ENCODE data around the gene PTGS2. TPM values are rescaled to one million over a fixed set of nuclear protein-coding genes. Genes with fewer than 3 reads are reported as not detected.

The PTGS2 gene
- total and polyA plus RNA-seq, 9 of the 15 experiments (the other 6 are each of a cell fraction or from before 2014, with no cell fraction given), result 0.01 TPM; not detected in 8

GRCh38 chr1:186710696-186711095, 30.5 kb upstream of the PTGS2 start (continued):
- no peak for TF ChIP-seq ZNF644 (tag; IDR thresholded peaks at IDR 0.05; ENCODE audit: low read depth)
- no peak for TF ChIP-seq NFE2 (IDR thresholded peaks at IDR 0.05; ENCODE audit: low read depth)
- no peak for TF ChIP-seq CGGBP1 (CRISPR knock-in tag; IDR thresholded peaks at IDR 0.05)
- no peak for TF ChIP-seq HMG20B (CRISPR knock-in tag; IDR thresholded peaks at IDR 0.05)
- no peak for TF ChIP-seq POU5F1 (IDR thresholded peaks at IDR 0.05; ENCODE audit: borderline replicate concordance, low read depth, low read length, partially characterized antibody)
- no peak for TF ChIP-seq ATF2 (CRISPR knock-in tag; IDR thresholded peaks at IDR 0.05)
- TF ChIP-seq POLR3A (IDR thresholded peaks at IDR 0.05; ENCODE audit: borderline replicate concordance, extremely low read depth, insufficient read depth, insufficient read length), result no peak

GRCh38 chr1:186708694-186709097, 28.5 kb upstream of the PTGS2 start:
- no peak overlapping the region for H2AFZ ChIP-seq (ENCODE audit: low read depth, low read length)
- H3K4me3 ChIP-seq, result no peak overlapping the region
- H3K27me3 ChIP-seq (ENCODE audit: control insufficient read depth in 2 of 2, insufficient read depth in 2 of 2, low read length in 2 of 2), result no peaks in the 10 kb centered on the region
- H3K4me1 ChIP-seq (replicated peaks in 1 of 2; ENCODE audit: control insufficient read depth in 2 of 2, insufficient read depth in 2 of 2, low read length in 2 of 2), result no peaks in the 10 kb centered on the region
- H3K9me1 ChIP-seq (ENCODE audit: control insufficient read depth, insufficient read depth, low read length), result no peaks in the 10 kb centered on the region
- ChIA-PET POLR2A (no interaction called here), CTCF (ENCODE audit: low intra/inter-chr PET ratio) (no interaction called here)
- DNase-seq (ENCODE audit: extremely low read depth in 1 of 4, low spot score in 3 of 4) (no peak), FAIRE-seq (no peak), ATAC-seq (no peak)
- H3K4me2 ChIP-seq (ENCODE audit: insufficient read depth, low read length), result no peak overlapping the region
- no peak overlapping the region for H3K9ac ChIP-seq (ENCODE audit: insufficient read depth in 1 of 2, low read depth in 2 of 2, low read length in 2 of 2)
- no peak overlapping the region for H3K27ac ChIP-seq (ENCODE audit: extremely low read depth, low read depth, low read length)
- H4K20me1 ChIP-seq (replicated peaks; ENCODE audit: control insufficient read depth, insufficient read depth, low read length), result no peaks in the 10 kb centered on the region
- WGBS (ENCODE audit: insufficient coverage, low coverage, missing lambda C conversion rate), result 0% methylated on average over 2 of the region's 2 CpGs
- no peaks in the 10 kb centered on the region for H3K9me3 ChIP-seq (replicated peaks; ENCODE audit: control insufficient read depth, insufficient read depth, low read depth, low read length)
- H3K79me2 ChIP-seq (ENCODE audit: control insufficient read depth, insufficient read depth, low read length), result no peaks in the 10 kb centered on the region
- TF ChIP-seq CEBPG (CRISPR knock-in tag; IDR thresholded peaks at IDR 0.05) (no peak), CEBPG (tag; conservative IDR thresholded peaks at IDR 0.05 in 1 of 2, IDR thresholded peaks at IDR 0.05 in 1 of 2) (0 out of 4 replicates have a peak, but pooled peaks of 1 of the 2 experiments have one; percentile 28), SP2 (IDR thresholded peaks at IDR 0.05; ENCODE audit: extremely low read depth, low read depth, low read length, poor library complexity, severe bottlenecking) (no peak)
- intact Hi-C loops (cut with micrococcal nuclease), result no loop called here
- BruUV-seq (replicated peaks), result no TSS peak
- H3K36me3 ChIP-seq (ENCODE audit: control insufficient read depth, insufficient read depth, low read length), result no peaks in the 10 kb centered on the region
- in situ Hi-C loops (cut with MboI), result no loop called here
